Measurements from ENCODE around the gene AMN1.
"Not testable (repeated sequence)": the region's sequence is repeated elsewhere in the genome, so short reads cannot be mapped to it uniquely, and the experiment has no call there.

The AMN1 gene

DNA sequence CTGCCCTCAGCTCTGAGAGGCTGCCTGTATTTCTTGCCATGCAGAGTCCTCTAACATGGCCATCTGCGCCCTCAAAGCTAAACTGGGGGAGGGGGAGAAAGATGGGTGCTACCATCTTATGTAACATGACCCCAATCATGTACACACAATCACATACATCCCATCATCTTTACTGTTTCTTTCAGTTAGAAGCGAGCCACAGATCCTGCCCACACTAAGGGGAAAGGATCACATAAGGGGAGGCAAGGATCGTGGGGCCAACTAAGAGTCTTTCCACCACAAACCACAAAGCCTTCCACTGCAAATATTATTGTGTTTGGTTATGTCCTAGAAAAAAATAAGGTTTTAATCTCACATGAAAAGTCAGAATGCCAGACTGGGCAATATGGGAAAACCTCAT, 11.8 kb upstream of the AMN1 start:
- H3K4me3 ChIP-seq (ENCODE audit: low read depth, low read length), result no peak overlapping the region
- H3K9me3 ChIP-seq (ENCODE audit: severe bottlenecking), result no peaks in the 10 kb centered on the region
- H3K36me3 ChIP-seq, result no peaks in the 10 kb centered on the region
- no peak for DNase-seq
- no peak overlapping the region for H3K27ac ChIP-seq
- TF ChIP-seq, protein P1, sequence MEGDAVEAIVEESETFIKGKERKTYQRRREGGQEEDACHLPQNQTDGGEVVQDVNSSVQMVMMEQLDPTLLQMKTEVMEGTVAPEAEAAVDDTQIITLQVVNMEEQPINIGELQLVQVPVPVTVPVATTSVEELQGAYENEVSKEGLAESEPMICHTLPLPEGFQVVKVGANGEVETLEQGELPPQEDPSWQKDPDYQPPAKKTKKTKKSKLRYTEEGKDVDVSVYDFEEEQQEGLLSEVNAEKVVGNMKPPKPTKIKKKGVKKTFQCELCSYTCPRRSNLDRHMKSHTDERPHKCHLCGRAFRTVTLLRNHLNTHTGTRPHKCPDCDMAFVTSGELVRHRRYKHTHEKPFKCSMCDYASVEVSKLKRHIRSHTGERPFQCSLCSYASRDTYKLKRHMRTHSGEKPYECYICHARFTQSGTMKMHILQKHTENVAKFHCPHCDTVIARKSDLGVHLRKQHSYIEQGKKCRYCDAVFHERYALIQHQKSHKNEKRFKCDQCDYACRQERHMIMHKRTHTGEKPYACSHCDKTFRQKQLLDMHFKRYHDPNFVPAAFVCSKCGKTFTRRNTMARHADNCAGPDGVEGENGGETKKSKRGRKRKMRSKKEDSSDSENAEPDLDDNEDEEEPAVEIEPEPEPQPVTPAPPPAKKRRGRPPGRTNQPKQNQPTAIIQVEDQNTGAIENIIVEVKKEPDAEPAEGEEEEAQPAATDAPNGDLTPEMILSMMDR (IDR thresholded peaks at IDR 0.05; ENCODE audit: low read depth, low read length), result no peak
- H3K27me3 ChIP-seq (ENCODE audit: insufficient read depth, low read depth, severe bottlenecking), result no peaks in the 10 kb centered on the region

DNA sequence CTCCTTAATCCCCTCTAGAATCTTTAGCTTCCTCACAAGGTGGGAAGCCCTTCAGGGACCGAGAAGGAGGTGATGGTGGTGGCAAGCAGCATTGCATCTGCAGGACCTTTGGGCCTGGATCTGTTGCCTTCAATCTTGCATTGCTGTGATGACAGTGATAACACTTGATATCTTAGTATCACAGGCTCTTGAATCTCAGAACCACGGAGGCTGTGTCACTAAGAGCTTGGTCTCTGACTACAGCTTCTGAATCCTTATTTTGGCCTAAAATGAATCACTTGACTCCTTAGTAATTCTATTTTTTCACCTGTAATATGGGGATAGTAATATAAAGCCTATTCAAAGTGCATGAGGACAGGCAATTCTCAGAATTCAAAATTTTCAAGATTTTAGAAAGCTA, 8.9 kb upstream of the AMN1 start:
- Histone ChIP-seq H3K9me3 (ENCODE audit: severe bottlenecking) (no peaks in the 10 kb centered on the region), H3K36me3 (no peaks in the 10 kb centered on the region), H3K4me3 (ENCODE audit: low read depth, low read length) (no peak overlapping the region), H3K27me3 (ENCODE audit: insufficient read depth, low read depth, severe bottlenecking) (no peaks in the 10 kb centered on the region), H3K27ac (no peak overlapping the region)
- TF ChIP-seq, protein P1 (IDR thresholded peaks at IDR 0.05; ENCODE audit: low read depth, low read length), result no peak
- no peak for DNase-seq

DNA sequence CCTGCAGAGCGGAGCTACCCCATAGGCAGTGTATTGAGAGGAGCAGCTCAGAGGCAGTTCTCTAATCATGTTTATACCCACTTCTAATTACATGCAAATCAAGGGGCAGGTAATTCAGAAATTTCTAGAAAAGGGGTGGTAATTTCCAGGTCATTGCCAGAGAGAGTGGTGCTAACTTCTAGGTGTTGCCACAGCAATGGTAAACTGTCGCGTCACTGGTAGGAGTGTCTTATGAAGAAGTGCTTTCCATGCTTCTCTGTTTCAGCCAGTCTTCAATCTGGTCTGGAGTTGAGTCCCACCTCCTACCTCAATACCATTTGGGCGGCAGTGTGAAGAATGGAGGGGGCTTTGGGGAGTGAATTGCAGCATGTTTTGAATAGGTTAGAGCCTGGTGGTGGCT, 8.5 kb upstream of the AMN1 start:
- Histone ChIP-seq H3K27me3 (ENCODE audit: insufficient read depth, low read depth, severe bottlenecking) (no peaks in the 10 kb centered on the region), H3K4me3 (ENCODE audit: low read depth, low read length) (no peak overlapping the region), H3K36me3 (no peaks in the 10 kb centered on the region), H3K27ac (no peak overlapping the region), H3K9me3 (ENCODE audit: severe bottlenecking) (no peaks in the 10 kb centered on the region)
- DNase-seq, result no peak
- TF ChIP-seq, protein P1 (IDR thresholded peaks at IDR 0.05; ENCODE audit: low read depth, low read length), result no peak

DNA sequence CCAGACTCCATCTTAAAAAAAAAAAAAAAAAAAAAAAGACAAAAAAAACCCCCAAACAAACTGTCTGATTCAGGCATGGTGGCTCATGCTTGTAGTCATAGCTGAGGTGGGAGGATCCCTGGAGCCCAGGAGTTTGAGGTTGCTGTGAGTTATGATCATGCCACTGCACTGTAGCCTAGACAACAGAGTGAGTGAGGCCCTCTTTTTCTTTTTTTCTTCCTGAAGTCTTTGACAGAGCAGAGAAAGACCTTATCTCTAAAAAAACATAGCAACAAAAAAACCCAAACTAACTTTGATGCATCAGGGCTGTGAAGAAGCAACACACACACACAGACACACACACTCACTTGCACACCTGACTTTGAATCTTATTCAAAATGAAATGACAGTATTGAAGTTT, 7.7 kb upstream of the AMN1 start:
- no peak overlapping the region for H3K27ac ChIP-seq
- no peaks in the 10 kb centered on the region for H3K27me3 ChIP-seq (ENCODE audit: insufficient read depth, low read depth, severe bottlenecking)
- DNase-seq, result no peak
- H3K36me3 ChIP-seq, result no peaks in the 10 kb centered on the region
- H3K9me3 ChIP-seq (ENCODE audit: severe bottlenecking), result no peaks in the 10 kb centered on the region
- TF ChIP-seq, protein P1 (IDR thresholded peaks at IDR 0.05; ENCODE audit: low read depth, low read length), result no peak
- H3K4me3 ChIP-seq (ENCODE audit: low read depth, low read length), result no peak overlapping the region

DNA sequence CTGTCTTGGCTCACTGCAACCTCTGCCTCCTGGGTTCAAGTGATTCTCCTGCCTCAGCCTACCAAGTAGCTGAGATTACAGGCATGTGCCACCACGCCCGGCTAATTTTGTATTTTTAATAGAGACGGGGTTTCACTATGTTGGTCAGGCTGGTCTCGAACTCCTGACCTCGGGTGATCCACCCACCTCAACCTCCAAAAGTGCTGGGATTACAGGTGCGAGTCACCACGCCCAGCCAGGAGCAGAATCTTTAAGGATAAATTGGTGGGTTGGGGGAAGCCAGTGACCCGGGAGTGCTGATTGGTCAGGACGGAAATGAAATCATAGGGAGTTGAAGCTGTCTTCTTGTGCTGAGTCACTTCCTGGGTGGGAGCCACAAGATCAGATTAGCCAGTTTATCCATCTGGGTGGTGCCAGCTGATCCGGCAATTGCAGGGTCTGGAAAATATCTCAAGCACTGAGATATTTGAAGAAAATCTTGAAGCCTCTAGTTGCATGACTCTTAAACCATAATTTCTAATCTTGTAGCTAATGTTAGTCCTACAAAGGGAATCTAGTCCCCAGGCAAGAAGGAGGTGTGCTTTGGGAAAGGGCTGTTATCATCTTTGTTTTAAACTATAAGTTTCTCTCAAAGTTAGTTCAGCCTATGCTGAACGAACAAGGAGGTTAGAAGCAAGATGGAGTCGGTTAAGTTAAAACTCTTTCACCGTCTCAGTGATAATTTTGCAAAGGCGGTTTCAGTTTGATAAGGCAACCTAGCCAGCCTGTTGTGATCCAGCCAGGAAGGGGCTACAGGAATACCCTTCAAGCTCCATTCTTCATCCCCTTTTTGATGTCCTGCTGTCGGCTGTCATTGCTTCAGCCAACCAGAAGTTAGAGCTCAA, 5.0 kb upstream of the AMN1 start:
- H3K27ac ChIP-seq; H3K36me3 ChIP-seq; DNase-seq; H3K9me3 ChIP-seq (ENCODE audit: severe bottlenecking); H3K4me3 ChIP-seq (ENCODE audit: low read depth, low read length); H3K27me3 ChIP-seq (ENCODE audit: insufficient read depth, low read depth, severe bottlenecking): not testable (repeated sequence)

DNA sequence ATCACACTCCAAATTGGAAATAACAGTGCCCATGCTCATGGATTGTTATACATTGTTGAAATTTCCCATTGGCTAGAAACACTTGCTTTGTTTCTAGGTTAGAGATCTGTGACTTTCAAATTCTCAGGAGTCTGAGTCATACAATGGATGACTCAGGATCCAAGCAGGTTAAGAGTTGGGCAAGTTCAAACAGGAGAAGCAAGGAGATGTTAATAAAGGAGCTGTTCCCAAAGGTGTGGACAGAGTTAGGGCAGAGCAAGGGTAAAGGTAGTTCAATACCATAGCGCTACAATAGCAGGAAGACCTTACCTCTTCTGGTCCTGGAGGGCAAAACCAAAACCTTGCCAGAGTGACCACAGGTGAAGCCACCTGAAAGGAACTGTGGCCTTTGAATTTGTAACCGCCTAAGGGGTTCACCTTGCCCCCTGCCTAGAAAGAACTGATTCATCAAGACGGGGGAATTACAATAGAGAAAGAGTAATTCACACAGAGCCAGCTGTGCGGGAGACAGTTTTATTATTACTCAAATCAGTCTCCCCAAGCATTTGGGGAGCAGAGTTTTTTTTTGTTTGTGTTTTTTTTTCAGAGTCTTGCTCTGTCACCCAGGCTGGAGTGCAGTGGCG, 4.2 kb upstream of the AMN1 start:
- TF ChIP-seq, protein P1 (IDR thresholded peaks at IDR 0.05; ENCODE audit: low read depth, low read length), result no peak
- Histone ChIP-seq H3K4me3 (ENCODE audit: low read depth, low read length) (no peak overlapping the region), H3K9me3 (ENCODE audit: severe bottlenecking) (peaks cover 4% of the 10 kb centered on the region), H3K27me3 (ENCODE audit: insufficient read depth, low read depth, severe bottlenecking) (no peaks in the 10 kb centered on the region), H3K27ac (no peak overlapping the region), H3K36me3 (no peaks in the 10 kb centered on the region)
- DNase-seq, result no peak

DNA sequence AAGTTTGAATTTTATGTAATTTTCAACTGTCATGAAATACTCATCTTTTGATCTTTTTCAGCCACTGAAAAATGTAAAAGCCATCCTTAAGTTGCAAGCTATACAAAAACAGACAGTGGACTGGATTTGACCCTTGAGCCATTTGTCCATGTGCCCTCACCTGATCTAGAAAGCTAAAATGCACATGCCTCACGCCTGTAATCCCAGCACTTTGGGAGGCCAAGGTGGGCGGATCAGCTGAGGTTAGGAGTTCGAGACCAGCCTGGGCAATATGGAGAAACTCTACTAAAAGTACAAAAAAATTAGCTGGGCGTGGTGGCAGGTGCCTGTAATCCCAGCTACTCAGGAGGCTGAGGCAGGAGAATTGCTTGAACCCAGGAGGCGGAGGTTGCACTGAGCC, 2.4 kb upstream of the AMN1 start:
- DNase-seq; H3K4me3 ChIP-seq (ENCODE audit: low read depth, low read length); H3K9me3 ChIP-seq (ENCODE audit: severe bottlenecking); H3K36me3 ChIP-seq; H3K27me3 ChIP-seq (ENCODE audit: insufficient read depth, low read depth, severe bottlenecking); H3K27ac ChIP-seq: not testable (repeated sequence)
